Mesendoderm (in vitro differentiated cells): Measurements from ENCODE around the gene ORM2.
"Not testable (repeated sequence)": the region's sequence is repeated elsewhere in the genome, so short reads cannot be mapped to it uniquely, and the experiment has no call there.

ENCODE experiments used
- DNase-seq: peaks from one replicate; pipeline ENCODE4 v3.0.0; 2013
- H2AK5ac ChIP-seq: 2 replicates; pipeline ENCODE4 v1.6.1; 2013; ENCODE audit warnings: low read length, inconsistent platforms
- H2BK120ac ChIP-seq: 2 replicates; pipeline ENCODE4 v1.6.1; 2013; ENCODE audit warnings: low read depth, mild to moderate bottlenecking, low read length, moderate library complexity, mixed read lengths
- H2BK15ac ChIP-seq: replicated peaks from 2 replicates; pipeline ENCODE4 v1.6.1; 2013; ENCODE audit warnings: low read depth, mild to moderate bottlenecking, moderate library complexity
- H2BK5ac ChIP-seq: 2 replicates; pipeline ENCODE4 v1.6.1; 2013; ENCODE audit warnings: low read length, inconsistent platforms
- H3K18ac ChIP-seq: 2 replicates; pipeline ENCODE4 v1.6.1; 2013; ENCODE audit warnings: mild to moderate bottlenecking, low read length, mixed read lengths
- H3K23ac ChIP-seq: one replicate; pipeline ENCODE4 v1.6.1; 2013; ENCODE audit warnings: low read length
- H3K27ac ChIP-seq: 2 replicates; pipeline ENCODE4 v1.5.1; 2013; ENCODE audit warnings: low read depth, mild to moderate bottlenecking, inconsistent platforms, low read length, moderate library complexity
- H3K27me3 ChIP-seq: 2 replicates; pipeline ENCODE4 v1.6.1; 2013; ENCODE audit warnings: low read length, control low read depth, mild to moderate bottlenecking, inconsistent platforms; ENCODE audit not compliant: insufficient read depth, poor library complexity
- H3K36me3 ChIP-seq: 2 replicates; pipeline ENCODE4 v1.6.1; 2013; ENCODE audit warnings: low read length, inconsistent platforms; ENCODE audit not compliant: control insufficient read depth, insufficient read depth
- H3K4ac ChIP-seq: one replicate; pipeline ENCODE4 v1.6.1; 2013; ENCODE audit warnings: low read depth, mild to moderate bottlenecking, low read length, moderate library complexity
- H3K4me1 ChIP-seq: 2 replicates; pipeline ENCODE4 v1.6.1; 2013; ENCODE audit warnings: low read depth, low read length, inconsistent platforms; ENCODE audit not compliant: control insufficient read depth
- H3K4me2 ChIP-seq: 2 replicates; pipeline ENCODE4 v1.6.1; 2013; ENCODE audit warnings: low read length
- H3K4me3 ChIP-seq: 2 replicates; pipeline ENCODE4 v1.5.1; 2013; ENCODE audit warnings: mild to moderate bottlenecking, low read length
- H3K56ac ChIP-seq: one replicate; pipeline ENCODE4 v1.6.1; 2013; ENCODE audit warnings: low read length
- H3K79me1 ChIP-seq: 2 replicates; pipeline ENCODE4 v1.6.1; 2013; ENCODE audit warnings: low read length, inconsistent platforms
- H3K79me2 ChIP-seq: 2 replicates; pipeline ENCODE4 v1.6.1; 2013; ENCODE audit warnings: mild to moderate bottlenecking, low read length; ENCODE audit not compliant: control insufficient read depth, insufficient read depth
- H3K9ac ChIP-seq: 2 replicates; pipeline ENCODE4 v1.6.1; 2013; ENCODE audit warnings: low read length, inconsistent platforms
- H4K5ac ChIP-seq: one replicate; pipeline ENCODE4 v1.6.1; 2013; ENCODE audit warnings: low read length
- H4K8ac ChIP-seq: one replicate; pipeline ENCODE4 v1.6.1; 2013; ENCODE audit warnings: low read depth, mild to moderate bottlenecking, control low read depth, low read length, moderate library complexity
- whole genome bisulfite sequencing: extraction: QIAGEN DNeasy Blood & Tissue Kit; methylation state at CpG from one replicate; pipeline ENCODE4 v1.1.7; 2013; ENCODE audit warnings: low lambda C conversion rate, missing lambda C conversion rate; ENCODE audit not compliant: insufficient coverage; ENCODE audit errors: extremely low coverage; 5-methylcytosine and 5-hydroxymethylcytosine counted together

The ORM2 gene

GRCh38 chr9:114328937-114329624 is 588 bp upstream of the ORM2 start:
- not testable (repeated sequence) for H3K79me1 ChIP-seq, DNase-seq, H2AK5ac ChIP-seq, H3K23ac ChIP-seq, H2BK120ac ChIP-seq, H3K4me1 ChIP-seq, H3K4me2 ChIP-seq, H4K5ac ChIP-seq, H3K18ac ChIP-seq, H3K4me3 ChIP-seq, H3K9ac ChIP-seq, H3K27me3 ChIP-seq, H4K8ac ChIP-seq, H3K36me3 ChIP-seq, H3K79me2 ChIP-seq, H2BK15ac ChIP-seq, H2BK5ac ChIP-seq, H3K56ac ChIP-seq, H3K27ac ChIP-seq, H3K4ac ChIP-seq
- WGBS: no CpG with 5 or more reads among the region's 12 CpGs

GRCh38 chr9:114330636-114331035 is 967 bp downstream of the ORM2 start:
- Histone ChIP-seq H2BK15ac (no peak overlapping the region), H3K79me2 (no peaks in the 10 kb centered on the region), H3K4ac (no peak overlapping the region), H4K8ac (no peak overlapping the region), H3K79me1 (no peaks in the 10 kb centered on the region), H2BK5ac (no peak overlapping the region), H3K27me3 (no peaks in the 10 kb centered on the region), H3K23ac (no peak overlapping the region), H3K4me3 (no peak overlapping the region), H2AK5ac (no peak overlapping the region), H3K27ac (no peak overlapping the region), H3K18ac (no peak overlapping the region), H3K4me1 (no peaks in the 10 kb centered on the region), H4K5ac (no peak overlapping the region), H3K9ac (no peak overlapping the region), H3K4me2 (no peak overlapping the region), H3K36me3 (no peaks in the 10 kb centered on the region), H3K56ac (no peak overlapping the region), H2BK120ac (no peak overlapping the region)
- no peak for DNase-seq
- no CpG with 5 or more reads among the region's 10 CpGs for WGBS

DNA sequence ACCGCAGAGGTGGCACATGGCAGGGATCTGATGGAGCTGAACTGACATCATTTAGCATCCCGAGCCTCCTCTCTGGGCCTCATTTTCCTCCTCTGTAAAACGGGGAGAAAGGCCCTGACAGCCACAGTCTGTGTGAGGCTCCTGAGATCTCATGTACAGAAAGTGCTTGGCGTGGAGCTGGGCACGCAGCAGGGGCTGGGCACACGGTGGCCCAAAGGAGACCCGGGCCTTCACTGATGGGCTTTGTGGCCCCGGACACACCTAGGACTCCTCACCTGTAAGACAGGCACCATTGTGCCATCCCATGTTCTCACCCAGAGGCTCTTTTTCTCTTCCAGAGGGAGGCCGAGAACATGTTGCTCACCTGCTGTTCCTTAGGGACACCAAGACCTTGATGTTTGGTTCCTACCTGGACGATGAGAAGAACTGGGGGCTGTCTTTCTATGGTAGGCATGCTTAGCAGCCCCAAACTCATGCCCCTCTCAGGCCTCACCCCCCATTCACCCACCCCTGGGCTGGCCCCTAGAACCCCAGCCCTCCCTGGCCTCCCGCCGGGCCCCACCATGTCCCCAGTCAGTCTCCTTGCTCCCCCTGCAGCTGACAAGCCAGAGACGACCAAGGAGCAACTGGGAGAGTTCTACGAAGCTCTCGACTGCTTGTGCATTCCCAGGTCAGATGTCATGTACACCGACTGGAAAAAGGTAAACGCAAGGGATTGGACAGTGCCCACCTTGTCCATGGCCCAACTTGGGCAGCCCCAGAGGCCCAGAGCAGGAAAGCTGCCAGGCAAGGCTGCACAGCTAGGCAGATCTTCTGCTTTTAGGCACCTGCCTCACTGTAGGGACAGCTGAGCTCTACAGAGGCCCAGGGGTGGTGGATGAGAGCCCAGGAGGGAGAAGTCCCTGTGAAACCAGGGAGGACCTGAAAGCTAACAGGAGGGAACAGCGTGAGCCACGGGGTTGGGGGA is 1.8 kb downstream of the ORM2 start:
- H3K18ac ChIP-seq, H2BK5ac ChIP-seq, H3K56ac ChIP-seq, DNase-seq, H3K27ac ChIP-seq, H4K5ac ChIP-seq, H3K4ac ChIP-seq, H3K23ac ChIP-seq, H2BK15ac ChIP-seq, H3K79me2 ChIP-seq, H4K8ac ChIP-seq, H3K9ac ChIP-seq, H3K79me1 ChIP-seq, H3K4me3 ChIP-seq, H3K27me3 ChIP-seq, H3K36me3 ChIP-seq, H3K4me2 ChIP-seq, H3K4me1 ChIP-seq, H2AK5ac ChIP-seq, H2BK120ac ChIP-seq: not testable (repeated sequence)
- no CpG with 5 or more reads among the region's 19 CpGs for WGBS

DNA sequence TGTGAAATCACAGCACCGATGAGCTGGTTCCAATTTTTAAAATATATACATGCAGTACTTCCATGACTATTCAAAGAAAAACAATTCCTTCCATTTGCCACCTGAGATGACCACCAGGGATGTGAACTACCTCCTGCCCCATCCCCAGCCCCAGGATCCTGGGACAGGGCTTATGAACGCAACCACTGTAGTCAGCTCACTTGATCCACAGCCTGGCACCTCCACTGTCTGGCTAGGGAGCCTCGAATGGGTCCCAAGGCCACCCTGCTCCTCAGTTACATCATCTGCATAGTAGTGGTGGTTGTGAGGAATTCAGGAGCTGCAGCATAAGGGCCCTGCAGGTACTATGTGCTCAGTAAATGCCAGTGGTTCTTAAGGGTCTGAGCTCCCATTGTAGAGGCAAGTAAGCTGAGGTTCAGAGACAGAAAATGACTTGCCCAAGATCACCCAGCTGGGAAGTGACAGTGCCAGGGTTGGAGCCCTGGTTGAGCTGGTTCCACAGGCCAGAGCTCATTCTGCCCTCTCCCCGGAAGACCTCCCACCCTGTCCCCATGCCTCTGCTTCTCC is 2.9 kb downstream of the ORM2 start:
- H3K9ac ChIP-seq, H3K79me1 ChIP-seq, H3K27me3 ChIP-seq, H3K4me3 ChIP-seq, H4K8ac ChIP-seq, H2BK120ac ChIP-seq, H3K18ac ChIP-seq, H2BK5ac ChIP-seq, H3K4me1 ChIP-seq, H4K5ac ChIP-seq, H3K36me3 ChIP-seq, H3K56ac ChIP-seq, H3K4ac ChIP-seq, H2AK5ac ChIP-seq, H3K4me2 ChIP-seq, H3K27ac ChIP-seq, H3K23ac ChIP-seq, H2BK15ac ChIP-seq, H3K79me2 ChIP-seq, DNase-seq: not testable (repeated sequence)
- WGBS: no CpG with 5 or more reads among the region's 4 CpGs

- not testable (repeated sequence) for H2BK120ac ChIP-seq, H4K8ac ChIP-seq, H3K27ac ChIP-seq, H3K27me3 ChIP-seq, H2AK5ac ChIP-seq, H3K4me3 ChIP-seq, H4K5ac ChIP-seq, H3K18ac ChIP-seq, H3K4me1 ChIP-seq, DNase-seq, H2BK15ac ChIP-seq, H3K9ac ChIP-seq, H3K4me2 ChIP-seq, H3K36me3 ChIP-seq, H3K23ac ChIP-seq, H3K79me2 ChIP-seq, H2BK5ac ChIP-seq, H3K56ac ChIP-seq, H3K4ac ChIP-seq, H3K79me1 ChIP-seq
- no CpG with 5 or more reads among the region's 4 CpGs for WGBS
Observed at GRCh38 chr9:114333718-114334117, 4.0 kb downstream of the ORM2 start.
